Progenitor cell of endocrine pancreas (in vitro differentiated cells): ENCODE data around the gene SDF2. TPM values are rescaled to one million over a fixed set of nuclear protein-coding genes. Genes with fewer than 3 reads are reported as not detected.
"Not testable (repeated sequence)": the region's sequence is repeated elsewhere in the genome, so short reads cannot be mapped to it uniquely, and the experiment has no call there.

Experiments used
- DNase-seq: peaks from one replicate; pipeline ENCODE4 v3.0.0; 2021; ENCODE audit warnings: low spot score; ENCODE audit not compliant: unreplicated experiment
- H3K27ac Mint-ChIP-seq: 2 replicates; pipeline ENCODE4 v1.8.0; 2021; ENCODE audit warnings: mild to moderate bottlenecking, moderate library complexity, mixed read lengths
- H3K27me3 Mint-ChIP-seq: 2 replicates; pipeline ENCODE4 v1.8.0; 2021; ENCODE audit warnings: mixed read lengths
- H3K36me3 Mint-ChIP-seq: 2 replicates; pipeline ENCODE4 v1.8.0; 2022; ENCODE audit warnings: mixed read lengths; ENCODE audit not compliant: insufficient read depth
- H3K4me1 Mint-ChIP-seq: 2 replicates; pipeline ENCODE4 v1.8.0; 2021; ENCODE audit warnings: low read depth, mixed read lengths
- H3K4me3 Mint-ChIP-seq: 2 replicates; pipeline ENCODE4 v1.8.0; 2021; ENCODE audit warnings: low read depth, mild to moderate bottlenecking, moderate library complexity, mixed read lengths
- H3K9me3 Mint-ChIP-seq: 2 replicates; pipeline ENCODE4 v1.8.0; 2021; ENCODE audit warnings: low read depth, mixed read lengths
- CTCF ChIP-seq: fragments of 200-600 bp; sonication (generic); IDR thresholded peaks from one replicate; pipeline ENCODE4 v1.5.0; 2021; ENCODE audit warnings: antibody characterized with exemption, mild to moderate bottlenecking; ENCODE audit not compliant: unreplicated experiment
- total RNA-seq: library from RNA; stranded (reverse); gene quantifications from 2 replicates; pipeline ENCODE4 v1.2.1, GENCODE V29; 2021

SDF2 gene
- total RNA-seq, 1 donor from 2014 or later, result 53.3 TPM

GRCh38 chr17:28610376-28610775 lies 51.3 kb downstream of the SDF2 start:
- peaks cover 18% of the 10 kb centered on the region for H3K36me3 Mint-ChIP-seq

GRCh38 chr17:28604031-28604430 lies 57.7 kb downstream of the SDF2 start:
- H3K4me1 Mint-ChIP-seq, H3K27ac Mint-ChIP-seq, H3K9me3 Mint-ChIP-seq, H3K27me3 Mint-ChIP-seq, H3K4me3 Mint-ChIP-seq, DNase-seq: not testable (repeated sequence)
- peaks cover 12% of the 10 kb centered on the region for H3K36me3 Mint-ChIP-seq

More at GRCh38 chr17:28610376-28610775, 51.3 kb downstream of the SDF2 start:
- no peak for TF ChIP-seq CTCF
- H3K4me1 Mint-ChIP-seq, result no peaks in the 10 kb centered on the region
- H3K27ac Mint-ChIP-seq, result no peak overlapping the region
- no peaks in the 10 kb centered on the region for H3K27me3 Mint-ChIP-seq
- H3K9me3 Mint-ChIP-seq, result no peaks in the 10 kb centered on the region
- H3K4me3 Mint-ChIP-seq, result no peak overlapping the region
- no peak for DNase-seq

- DNase-seq, result no peak
- Mint-ChIP-seq H3K4me1 (peaks cover 18% of the 10 kb centered on the region), H3K4me3 (peak overlapping the region; percentile 81), H3K27ac (peak overlapping the region; percentile 79), H3K27me3 (no peaks in the 10 kb centered on the region), H3K36me3 (peaks cover 4% of the 10 kb centered on the region), H3K9me3 (no peaks in the 10 kb centered on the region)
- TF ChIP-seq CTCF, result no peak
Observed at GRCh38 chr17:28599311-28600184, 62.2 kb downstream of the SDF2 start.

GRCh38 chr17:28598799-28599310 lies 62.9 kb downstream of the SDF2 start, which contains the start of gene SPAG5:
Gene SPAG5, minus strand, starts transcription at chr17:28599025. Its CDS starts 79 bp downstream, at chr17:28598946.
- peak; percentile 88 for DNase-seq
- peaks cover 18% of the 10 kb centered on the region for H3K4me1 Mint-ChIP-seq
- peak within 1 kb of the TSS; percentile 81 for H3K4me3 Mint-ChIP-seq

GRCh38 chr17:28598389-28598788 lies 63.3 kb downstream of the SDF2 start:
- H3K36me3 Mint-ChIP-seq, result no peaks in the 10 kb centered on the region
- peak overlapping the region; percentile 91 for H3K27ac Mint-ChIP-seq
- peaks cover 14% of the 10 kb centered on the region for H3K4me1 Mint-ChIP-seq
- no peaks in the 10 kb centered on the region for H3K27me3 Mint-ChIP-seq
- H3K4me3 Mint-ChIP-seq, result peak overlapping the region; percentile 81
- no peaks in the 10 kb centered on the region for H3K9me3 Mint-ChIP-seq
- no peak for DNase-seq
- no peak for TF ChIP-seq CTCF

More at GRCh38 chr17:28598799-28599310, 62.9 kb downstream of the SDF2 start, which contains the start of gene SPAG5:
- Mint-ChIP-seq H3K9me3 (no peaks in the 10 kb centered on the region), H3K27me3 (no peaks in the 10 kb centered on the region), H3K27ac (peak within 1 kb of the TSS; percentile 91), H3K36me3 (peaks cover 3% of the 10 kb centered on the region)
- TF ChIP-seq CTCF, result no peak

Other genes with a start within 250 kb of the SDF2 start
- gene SLC13A2, start 188.3 kb downstream of the SDF2 start, total RNA-seq, result 0.29 and 0.31 TPM in 2 replicates
- 0.07 TPM in 1 of 2 replicates, not detected in the other for gene FOXN1, start 155.6 kb downstream of the SDF2 start, total RNA-seq
- gene UNC119, start 109.3 kb downstream of the SDF2 start, total RNA-seq, result 41.3 and 46.7 TPM in 2 replicates
- gene PIGS, start 90.4 kb downstream of the SDF2 start, total RNA-seq, result 65.0 and 68.2 TPM in 2 replicates
- 4.8 and 5.6 TPM in 2 replicates for gene ALDOC, start 85.0 kb downstream of the SDF2 start, total RNA-seq
- gene SPAG5, start 62.9 kb downstream of the SDF2 start, total RNA-seq, result 69.4 and 77.8 TPM in 2 replicates
- gene RSKR, start 47.7 kb downstream of the SDF2 start, total RNA-seq, result 35.5 and 36.7 TPM in 2 replicates
- 182 and 190 TPM in 2 replicates for gene BLTP2, start 16.7 kb downstream of the SDF2 start, total RNA-seq
- gene SUPT6H, start 299 bp upstream of the SDF2 start, total RNA-seq, result 80.0 and 88.0 TPM in 2 replicates
- gene PROCA1, start 50.0 kb upstream of the SDF2 start, total RNA-seq, result 15.2 and 16.3 TPM in 2 replicates
- 147 and 150 TPM in 2 replicates for gene RAB34, start 56.0 kb upstream of the SDF2 start, total RNA-seq
- 1,486 and 1,562 TPM in 2 replicates for gene RPL23A, start 58.1 kb upstream of the SDF2 start, total RNA-seq
- 14.0 and 15.5 TPM in 2 replicates for gene TLCD1, start 64.3 kb upstream of the SDF2 start, total RNA-seq
- 15.4 and 16.8 TPM in 2 replicates for gene NEK8, start 66.9 kb upstream of the SDF2 start, total RNA-seq
- 254 and 260 TPM in 2 replicates for gene TRAF4, start 82.1 kb upstream of the SDF2 start, total RNA-seq
- gene FAM222B, start 180.9 kb upstream of the SDF2 start, total RNA-seq, result 48.9 and 58.7 TPM in 2 replicates
- gene ERAL1, start 193.1 kb upstream of the SDF2 start, total RNA-seq, result 49.2 and 49.7 TPM in 2 replicates
- 125 and 131 TPM in 2 replicates for gene FLOT2, start 235.8 kb upstream of the SDF2 start, total RNA-seq
- gene DHRS13, start 241.2 kb upstream of the SDF2 start, total RNA-seq, result 22.4 and 25.9 TPM in 2 replicates